CD4-positive, alpha-beta T cell treated with Interleukin-10 for 1 hour (primary cell): ENCODE results near the gene INO80B.

Source experiments
- DNase-seq: peaks from one replicate; pipeline ENCODE4 v3.0.0-alpha.2; 2020

Gene INO80B

DNA sequence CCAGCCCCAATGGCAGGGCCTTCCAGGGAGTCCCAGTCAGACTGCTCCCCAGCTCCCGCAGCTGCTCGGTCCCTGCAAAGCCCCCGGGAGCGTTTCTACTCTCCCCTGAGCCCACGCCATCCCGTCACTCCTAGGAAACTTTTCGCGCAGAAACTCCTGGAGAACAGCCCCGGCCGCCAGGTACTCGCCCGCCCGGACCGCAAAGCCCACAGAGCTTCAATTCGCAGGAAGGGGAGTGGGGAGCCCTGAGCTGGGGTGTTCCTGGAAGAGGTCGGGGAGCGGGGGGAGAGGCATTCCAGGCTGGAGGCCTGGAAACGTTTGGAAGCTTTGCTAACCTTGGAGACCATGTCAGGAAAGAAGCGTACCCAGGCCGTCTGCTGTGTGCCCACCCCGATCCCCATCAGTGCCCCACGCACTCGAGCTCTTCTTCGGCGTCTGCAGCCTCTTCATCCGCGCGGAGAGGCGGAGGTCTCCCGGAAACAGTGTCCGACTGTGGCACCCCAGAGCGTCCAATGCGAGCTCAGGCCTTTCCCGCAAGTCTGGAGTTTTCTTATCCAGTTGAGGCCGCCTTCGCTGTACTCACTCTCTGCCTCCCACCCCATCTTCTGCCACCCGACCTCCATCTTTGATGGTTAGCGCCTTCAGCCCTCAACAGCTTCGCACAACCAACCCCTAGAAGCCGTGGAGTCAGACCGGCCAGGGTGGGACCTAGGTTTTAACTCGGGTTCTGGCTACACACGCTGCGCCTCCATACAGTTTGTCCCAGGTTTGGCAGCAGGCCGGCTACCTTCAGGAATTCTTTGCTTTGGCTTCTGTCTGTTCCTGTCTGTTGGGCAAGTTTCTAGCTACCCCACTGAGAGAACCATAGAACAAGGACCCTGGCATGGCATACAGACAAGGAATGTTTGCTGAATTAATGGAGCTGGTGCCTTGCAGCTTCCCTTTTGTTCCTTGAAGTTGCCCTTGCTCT lies 48.9 kb downstream of the INO80B start:
- DNase-seq: no peak

DNA sequence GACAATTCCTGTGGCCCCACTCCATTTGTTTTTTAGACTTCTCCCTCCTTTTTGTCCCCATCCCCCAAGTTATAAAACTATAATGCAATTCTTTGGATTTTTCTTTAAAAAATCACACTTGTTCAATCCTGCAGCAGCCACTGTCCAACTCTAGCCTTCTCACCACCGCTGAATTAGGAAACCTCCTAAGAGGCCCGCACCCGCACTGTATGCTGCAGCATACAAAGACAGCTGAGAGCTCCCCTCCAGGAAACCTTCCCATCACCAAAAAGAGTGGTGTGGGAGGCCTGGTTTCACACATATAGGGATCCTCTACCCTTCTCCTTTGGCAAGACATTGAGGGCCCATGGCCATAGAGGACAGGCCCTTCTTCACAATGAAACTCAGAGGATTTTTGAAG lies 49.7 kb downstream of the INO80B start:
- no peak for DNase-seq

DNA sequence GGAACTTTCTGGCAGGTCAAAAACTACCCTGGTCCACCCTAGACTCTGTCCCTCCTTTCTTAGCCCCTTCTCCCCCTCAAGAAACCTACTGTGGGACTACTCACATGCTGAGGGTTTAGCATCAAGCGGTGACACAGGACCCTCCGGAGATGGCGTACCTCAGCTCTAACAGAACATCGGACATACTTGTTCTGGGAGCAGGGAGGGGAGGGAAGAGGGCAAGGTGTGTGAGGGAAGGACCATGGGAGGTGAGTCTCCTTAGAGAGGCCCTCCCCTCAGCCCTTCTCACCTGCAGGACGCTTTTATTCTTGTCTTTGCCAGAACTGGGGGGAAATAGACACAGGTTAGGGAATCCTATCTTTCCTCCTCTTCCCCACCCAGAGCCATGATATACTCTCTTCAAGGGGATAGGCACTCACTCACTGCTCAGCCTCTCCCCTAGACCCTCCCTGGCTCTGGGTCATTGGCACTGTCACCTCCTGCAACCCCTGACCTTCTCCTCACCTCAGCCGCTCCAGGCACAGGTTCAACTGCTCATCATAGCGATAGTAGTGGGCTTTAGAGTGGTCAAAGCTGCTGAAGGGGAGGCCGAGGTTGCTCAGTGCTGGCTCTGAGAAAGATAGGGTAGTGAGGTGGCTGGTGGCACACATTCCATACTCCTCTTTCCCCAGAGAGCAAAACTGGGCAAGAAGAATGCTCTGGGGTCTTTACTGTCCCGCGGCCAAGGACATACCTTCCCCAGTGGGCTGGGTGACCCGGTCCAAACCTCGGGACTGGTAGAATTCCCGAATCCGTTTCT lies 50.8 kb downstream of the INO80B start:
- no peak for DNase-seq

DNA sequence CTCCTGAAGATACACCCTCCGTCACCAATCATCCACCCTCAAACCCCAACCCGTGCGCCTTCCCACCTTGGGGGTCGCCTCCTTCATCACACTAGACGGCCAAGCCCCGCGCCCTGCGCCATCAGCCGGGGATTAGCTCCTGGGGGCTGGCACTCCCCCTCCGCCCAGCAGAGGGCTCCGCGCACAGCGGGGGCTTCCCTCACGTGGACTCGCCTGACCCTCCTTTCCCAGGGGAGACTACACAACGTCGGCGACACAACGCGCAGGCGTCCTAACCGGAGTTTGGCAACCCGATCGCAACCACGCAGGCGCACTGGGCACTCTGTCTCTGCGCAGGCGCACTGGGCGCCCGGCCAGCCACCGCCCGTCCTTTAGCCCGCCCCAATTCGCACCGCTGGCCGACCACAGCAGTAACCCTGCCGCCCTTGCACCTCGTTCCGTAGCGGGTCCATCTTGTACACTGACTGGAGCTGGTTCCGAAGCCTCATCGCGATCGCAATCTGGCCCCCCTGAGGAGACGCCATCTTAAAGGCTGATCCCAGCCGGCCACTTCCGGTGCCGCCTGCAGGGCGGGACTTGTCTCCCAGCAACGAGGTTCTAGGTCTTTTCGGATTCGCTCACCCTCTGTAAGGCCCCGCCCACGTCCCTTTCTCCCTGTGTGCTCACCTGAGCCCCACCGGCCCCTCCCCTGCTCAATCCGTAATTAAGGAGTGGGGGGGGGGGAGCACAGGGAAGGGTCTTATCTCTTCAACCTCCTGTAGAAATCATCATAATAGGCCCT lies 52.4 kb downstream of the INO80B start, which contains the start of gene PCGF1:
TSS of gene PCGF1 (minus strand) at position 551 of the 781 bp plus-strand sequence. CDS start at position 524, 27 bp downstream.
- peak; percentile 98 for DNase-seq
